ENCODE results near the gene ZBTB34. TPM values are rescaled to one million over a fixed set of nuclear protein-coding genes. Genes with fewer than 3 reads are reported as not detected.

The ZBTB34 gene
- total RNA-seq, 6 experiments from 2014 or later, result 2.0 to 3.4 (median 2.3) TPM

DNA sequence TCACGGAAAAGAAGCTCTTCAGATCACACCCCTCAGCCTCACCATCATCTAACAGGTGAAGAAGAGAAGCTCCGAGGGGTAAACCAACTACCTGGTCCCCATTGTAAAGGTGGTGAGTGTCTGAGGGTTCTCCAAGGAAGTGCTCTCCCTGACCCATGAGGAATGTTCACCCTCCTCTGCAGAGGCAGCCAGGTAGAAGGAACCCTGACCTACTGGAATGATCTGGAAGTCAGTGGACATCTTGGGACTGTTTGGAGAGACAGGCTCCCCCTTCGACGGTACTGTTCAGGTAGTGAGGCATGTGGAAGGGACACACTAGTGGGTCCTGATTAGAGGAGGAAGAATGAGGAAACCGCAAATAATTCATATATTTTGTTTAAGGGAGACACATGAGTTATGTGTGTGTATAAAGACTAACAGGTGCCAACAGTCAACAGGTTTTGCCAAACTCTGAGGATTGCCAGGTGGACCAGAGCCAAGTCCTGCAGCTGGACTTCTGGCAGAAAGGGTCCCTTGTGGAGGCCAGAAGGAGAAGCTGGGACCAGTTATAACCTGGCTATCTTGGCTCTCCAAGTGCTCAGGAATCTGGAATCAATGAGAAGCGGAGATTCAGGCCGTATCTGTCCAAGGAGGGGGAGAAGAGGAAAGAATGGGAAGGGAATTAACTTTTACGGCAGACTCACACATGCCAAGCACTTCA is 3.0 kb upstream of the ZBTB34 start:
- no peak for ATAC-seq
- Histone ChIP-seq H3K9me3 (no peaks in the 10 kb centered on the region), H3K4me3 (no peak overlapping the region), H3K4me1 (peaks cover 0 to 11% (median 4%) of the 10 kb centered on the region in 4 donors), H3K27ac (no peak overlapping the region), H3K36me3 (no peaks in the 10 kb centered on the region), H3K27me3 (no peaks in the 10 kb centered on the region)
- TF ChIP-seq, protein P1, sequence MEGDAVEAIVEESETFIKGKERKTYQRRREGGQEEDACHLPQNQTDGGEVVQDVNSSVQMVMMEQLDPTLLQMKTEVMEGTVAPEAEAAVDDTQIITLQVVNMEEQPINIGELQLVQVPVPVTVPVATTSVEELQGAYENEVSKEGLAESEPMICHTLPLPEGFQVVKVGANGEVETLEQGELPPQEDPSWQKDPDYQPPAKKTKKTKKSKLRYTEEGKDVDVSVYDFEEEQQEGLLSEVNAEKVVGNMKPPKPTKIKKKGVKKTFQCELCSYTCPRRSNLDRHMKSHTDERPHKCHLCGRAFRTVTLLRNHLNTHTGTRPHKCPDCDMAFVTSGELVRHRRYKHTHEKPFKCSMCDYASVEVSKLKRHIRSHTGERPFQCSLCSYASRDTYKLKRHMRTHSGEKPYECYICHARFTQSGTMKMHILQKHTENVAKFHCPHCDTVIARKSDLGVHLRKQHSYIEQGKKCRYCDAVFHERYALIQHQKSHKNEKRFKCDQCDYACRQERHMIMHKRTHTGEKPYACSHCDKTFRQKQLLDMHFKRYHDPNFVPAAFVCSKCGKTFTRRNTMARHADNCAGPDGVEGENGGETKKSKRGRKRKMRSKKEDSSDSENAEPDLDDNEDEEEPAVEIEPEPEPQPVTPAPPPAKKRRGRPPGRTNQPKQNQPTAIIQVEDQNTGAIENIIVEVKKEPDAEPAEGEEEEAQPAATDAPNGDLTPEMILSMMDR (IDR thresholded peaks at IDR 0.05), result no peak
- TF ChIP-seq POLR2A (IDR thresholded peaks at IDR 0.05), result no peak
- intact Hi-C loops (cut with DNase I), result no loop called here
- 67% methylated on average over 8 of the region's 8 CpGs for WGBS (ENCODE audit: insufficient coverage, low coverage, low lambda C conversion rate, missing lambda C conversion rate)
- DNase-seq, result peak in 2 of 3 donors; percentile 42 to 65

DNA sequence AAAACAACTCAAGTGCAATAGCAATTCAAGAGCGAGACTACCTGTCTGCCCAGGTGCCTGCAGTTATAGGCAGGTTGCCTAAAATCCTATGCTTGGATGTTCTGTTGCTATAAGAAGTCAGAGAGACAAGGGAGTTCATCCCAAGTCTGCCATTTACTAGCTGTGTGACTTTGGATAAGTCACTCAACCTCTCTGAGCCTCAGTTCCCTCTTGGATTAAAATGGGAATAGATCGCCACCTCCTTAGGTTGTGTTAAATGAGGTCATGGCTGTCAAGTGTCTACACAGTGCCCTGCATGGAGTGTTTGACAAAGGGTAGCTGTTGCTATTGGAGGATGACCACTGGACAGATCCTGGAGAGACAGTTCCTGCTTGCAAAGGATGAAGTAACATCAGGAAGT is 1.3 kb upstream of the ZBTB34 start:
- whole genome bisulfite sequencing (ENCODE audit: insufficient coverage, low coverage, low lambda C conversion rate, missing lambda C conversion rate), result 88% methylated on average over 1 of the region's 2 CpGs
- H3K9me3 ChIP-seq, result no peaks in the 10 kb centered on the region
- ATAC-seq (no peak), DNase-seq (no peak)
- no peak for TF ChIP-seq POLR2A (IDR thresholded peaks at IDR 0.05)
- TF ChIP-seq, protein P1 (IDR thresholded peaks at IDR 0.05), result no peak
- no peak overlapping the region for H3K4me3 ChIP-seq
- no peaks in the 10 kb centered on the region for H3K27me3 ChIP-seq
- H3K36me3 ChIP-seq, result peaks cover 0 to 3% (median 0%) of the 10 kb centered on the region in 4 donors
- no peak overlapping the region for H3K27ac ChIP-seq
- peaks cover 0 to 21% (median 5%) of the 10 kb centered on the region in 4 donors for H3K4me1 ChIP-seq
- intact Hi-C loops (cut with DNase I), result no loop called here

DNA sequence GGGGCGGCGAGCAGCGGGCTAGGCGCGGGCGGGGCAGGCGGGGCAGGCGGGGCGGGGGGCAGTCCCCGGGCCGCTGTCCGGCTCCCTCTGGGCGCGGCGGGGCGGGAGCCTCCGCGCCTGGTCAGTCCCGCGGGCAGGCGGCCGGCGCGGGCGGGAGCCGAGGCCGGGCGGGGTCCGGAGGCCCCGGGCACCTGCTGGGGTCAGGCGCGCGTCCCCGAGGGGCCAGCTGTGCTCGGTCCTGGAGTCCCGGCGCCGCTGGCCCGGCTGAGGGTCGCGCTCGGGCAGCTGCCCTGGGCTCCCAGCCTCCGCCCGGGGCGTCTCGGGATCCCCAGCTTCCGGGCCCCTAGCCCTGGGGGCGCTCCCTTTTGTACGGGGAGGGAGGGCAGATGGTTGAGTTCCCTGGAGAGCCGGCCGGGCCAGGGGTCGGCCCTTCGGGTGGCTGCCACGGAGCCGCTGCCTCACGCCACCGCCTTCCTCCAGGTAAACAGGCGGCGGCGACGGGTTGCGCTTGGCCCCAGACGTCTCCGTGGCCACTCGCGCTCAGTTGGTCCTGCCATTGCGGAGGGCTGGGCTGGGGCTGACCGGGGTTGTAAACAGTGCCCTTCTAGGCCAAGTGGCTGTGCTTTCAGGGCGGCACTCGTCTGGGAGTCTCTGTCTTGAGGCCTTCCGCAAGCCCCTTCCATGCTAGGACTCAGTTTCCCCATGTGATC is 473 bp downstream of the ZBTB34 start:
- H3K9me3 ChIP-seq, result no peaks in the 10 kb centered on the region
- intact Hi-C loops (cut with DNase I), result no loop called here
- peaks cover 0 to 21% (median 5%) of the 10 kb centered on the region in 4 donors for H3K4me1 ChIP-seq
- peak; percentile 51 to 66 (median 57) for DNase-seq
- H3K27ac ChIP-seq, result peak overlapping the region; percentile 45 to 94 (median 66)
- peak overlapping the region; percentile 54 to 94 (median 90) for H3K4me3 ChIP-seq
- peaks cover 0 to 7% (median 0%) of the 10 kb centered on the region in 4 donors for H3K36me3 ChIP-seq
- peak; percentile 49 to 66 (median 62) for ATAC-seq
- TF ChIP-seq POLR2A (IDR thresholded peaks at IDR 0.05), result no peak
- TF ChIP-seq, protein P1 (IDR thresholded peaks at IDR 0.05), result no peak
- 0% methylated on average over 3 of the region's 71 CpGs for WGBS (ENCODE audit: insufficient coverage, low coverage, low lambda C conversion rate, missing lambda C conversion rate)
- H3K27me3 ChIP-seq, result no peaks in the 10 kb centered on the region

DNA sequence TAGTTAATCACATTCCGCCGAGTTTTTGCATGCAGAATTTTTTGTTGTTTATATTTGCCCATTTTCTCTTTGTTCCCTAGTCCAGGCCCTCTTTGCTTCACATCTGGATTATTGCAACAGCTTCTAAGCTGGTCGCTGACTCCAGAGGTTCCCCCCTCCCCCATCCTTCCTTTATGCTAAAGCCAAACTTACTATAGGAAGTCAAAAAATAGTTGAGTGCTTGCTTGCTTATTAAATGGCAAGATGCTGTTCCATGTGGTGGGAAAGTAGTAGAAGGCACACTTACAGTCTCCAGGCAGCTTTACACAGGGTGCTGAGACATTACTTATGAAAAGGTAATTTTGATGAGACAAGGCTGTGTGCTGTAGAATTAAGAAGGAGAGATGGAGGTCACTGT is 1.3 kb downstream of the ZBTB34 start:
- H3K4me3 ChIP-seq, result peak overlapping the region; percentile 54 to 94 (median 90)
- no peaks in the 10 kb centered on the region for H3K27me3 ChIP-seq
- no peak for DNase-seq
- peak overlapping the region in 2 of 3 donors; percentile 45 to 94 for H3K27ac ChIP-seq
- H3K4me1 ChIP-seq, result peaks cover 0 to 21% (median 5%) of the 10 kb centered on the region in 4 donors
- TF ChIP-seq, protein P1 (IDR thresholded peaks at IDR 0.05), result no peak
- TF ChIP-seq POLR2A (IDR thresholded peaks at IDR 0.05), result no peak
- 2% methylated on average over 3 of the region's 3 CpGs for WGBS (ENCODE audit: insufficient coverage, low coverage, low lambda C conversion rate, missing lambda C conversion rate)
- intact Hi-C loops (cut with DNase I), result no loop called here
- H3K9me3 ChIP-seq, result no peaks in the 10 kb centered on the region
- ATAC-seq, result no peak
- peaks cover 0 to 7% (median 0%) of the 10 kb centered on the region in 4 donors for H3K36me3 ChIP-seq
